ENCODE measurements around the gene RAB7A. TPM values are rescaled to one million over a fixed set of nuclear protein-coding genes. Genes with fewer than 3 reads are reported as not detected.

RAB7A gene
- total and polyA plus RNA-seq, 2 of the 8 experiments (the other 6 are each of a cell fraction or from before 2014, with no cell fraction given): 179 to 195 TPM

GRCh38 chr3:128775241-128775640, 49.3 kb downstream of the RAB7A start:
- peaks cover 0 to 8% (median 0%) of the 10 kb centered on the region in 4 experiments; a peak in 2 of 8 replicates for H3K36me3 ChIP-seq (ENCODE audit: control insufficient read depth in 2 of 4, insufficient read depth in 4 of 4, low read length in 3 of 4)
- H3K18ac ChIP-seq (ENCODE audit: extremely low read depth, low read length): no peak overlapping the region
- H2BK5ac ChIP-seq (ENCODE audit: low read depth, low read length): no peak overlapping the region
- 85% methylated on average over 3 of the region's 3 CpGs; no CpG with 5 or more reads in 1 of the 2 experiments for WGBS, 2 experiments (ENCODE audit: extremely low coverage in 1 of 2, insufficient coverage in 1 of 2, insufficient read length in 1 of 2, insufficient replicate concordance in 2 of 2, low coverage in 1 of 2, low lambda C conversion rate in 2 of 2, missing lambda C conversion rate in 1 of 2)
- H2AK5ac ChIP-seq (ENCODE audit: low read depth, low read length): no peak overlapping the region
- H4K5ac ChIP-seq (ENCODE audit: insufficient read length, low read depth, low read length): no peak overlapping the region
- H2BK120ac ChIP-seq (replicated peaks; ENCODE audit: low read depth, low read length): no peak overlapping the region
- H3K56ac ChIP-seq (replicated peaks; ENCODE audit: insufficient read length, low read depth, low read length): no peak overlapping the region
- no peak overlapping the region for H3K14ac ChIP-seq (ENCODE audit: insufficient read length)
- FAIRE-seq (no peak), DNase-seq (ENCODE audit: low read depth in 1 of 2, low spot score in 2 of 2) (no peak)
- TF ChIP-seq EGR1 (IDR thresholded peaks at IDR 0.05; ENCODE audit: borderline replicate concordance, low read depth, low read length) (no peak), TCF12 (IDR thresholded peaks at IDR 0.05; ENCODE audit: low read depth, low read length) (no peak), TBP (IDR thresholded peaks at IDR 0.05; ENCODE audit: low read depth, low read length) (no peak), SP1 (IDR thresholded peaks at IDR 0.05; ENCODE audit: low read depth, low read length) (no peak), SP4 (IDR thresholded peaks at IDR 0.05; ENCODE audit: low read length) (no peak), RFX5 (IDR thresholded peaks at IDR 0.05; ENCODE audit: borderline replicate concordance, low read depth, low read length) (no peak), RAD21 (IDR thresholded peaks at IDR 0.05 in 1 of 2, conservative IDR thresholded peaks at IDR 0.05 in 1 of 2; ENCODE audit: low read depth in 2 of 2, low read length in 2 of 2) (no peak), EZH2 (IDR thresholded peaks at IDR 0.05; ENCODE audit: low read depth, low read length, severe bottlenecking) (no peak), GTF2F1 (IDR thresholded peaks at IDR 0.05; ENCODE audit: borderline replicate concordance, low read depth, low read length) (no peak), CTBP2 (IDR thresholded peaks at IDR 0.05; ENCODE audit: borderline replicate concordance, insufficient read depth, insufficient read length, low read length) (no peak), JUND (IDR thresholded peaks at IDR 0.05; ENCODE audit: low read length) (no peak), NANOG (IDR thresholded peaks at IDR 0.05; ENCODE audit: insufficient read depth, low read depth, low read length, poor library complexity, severe bottlenecking) (no peak)
- TF ChIP-seq, protein P1, sequence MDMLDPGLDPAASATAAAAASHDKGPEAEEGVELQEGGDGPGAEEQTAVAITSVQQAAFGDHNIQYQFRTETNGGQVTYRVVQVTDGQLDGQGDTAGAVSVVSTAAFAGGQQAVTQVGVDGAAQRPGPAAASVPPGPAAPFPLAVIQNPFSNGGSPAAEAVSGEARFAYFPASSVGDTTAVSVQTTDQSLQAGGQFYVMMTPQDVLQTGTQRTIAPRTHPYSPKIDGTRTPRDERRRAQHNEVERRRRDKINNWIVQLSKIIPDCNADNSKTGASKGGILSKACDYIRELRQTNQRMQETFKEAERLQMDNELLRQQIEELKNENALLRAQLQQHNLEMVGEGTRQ (IDR thresholded peaks at IDR 0.05; ENCODE audit: low read length): no peak
- peaks cover 2 to 13% (median 5%) of the 10 kb centered on the region in 4 experiments; a peak in 5 of 7 replicates for H3K4me1 ChIP-seq (replicated peaks in 1 of 4; ENCODE audit: control insufficient read depth in 3 of 4, insufficient read depth in 4 of 4, low read length in 3 of 4)
- H3K27ac ChIP-seq (ENCODE audit: low read depth, low read length): no peak overlapping the region
- no peak overlapping the region for H3K23ac ChIP-seq (ENCODE audit: insufficient read length)
- peaks cover 3 to 84% of the 10 kb centered on the region in 2 experiments for H3K79me2 ChIP-seq (ENCODE audit: control insufficient read depth in 1 of 2, insufficient read depth in 2 of 2, low read length in 2 of 2)
- H2AFZ ChIP-seq (ENCODE audit: low read length): no peak overlapping the region
- no peak overlapping the region for H4K91ac ChIP-seq (replicated peaks; ENCODE audit: insufficient read length, low read length)
- H2BK15ac ChIP-seq (ENCODE audit: low read length): no peak overlapping the region
- POLR2A ChIA-PET (ENCODE audit: partially characterized antibody): no interaction called here
- no peaks in the 10 kb centered on the region for H3K23me2 ChIP-seq (ENCODE audit: low read depth, low read length)
- no peaks in the 10 kb centered on the region for H3K27me3 ChIP-seq (replicated peaks in 1 of 4; ENCODE audit: control insufficient read depth in 3 of 4, extremely low read depth in 1 of 4, insufficient read depth in 3 of 4, low read length in 3 of 4)
- no peak overlapping the region for H3K4me3 ChIP-seq (ENCODE audit: extremely low read depth in 1 of 4, insufficient read depth in 2 of 4, low read depth in 3 of 4, low read length in 4 of 4)
- H4K20me1 ChIP-seq (replicated peaks in 1 of 2; ENCODE audit: control insufficient read depth in 1 of 2, insufficient read depth in 2 of 2, low read length in 2 of 2): peaks cover 7 to 15% of the 10 kb centered on the region in 2 experiments
- H3K4me2 ChIP-seq (ENCODE audit: insufficient read depth in 1 of 2, low read depth in 2 of 2, low read length in 2 of 2): no peak overlapping the region
- H2BK12ac ChIP-seq (ENCODE audit: low read depth, low read length): no peak overlapping the region
- H2BK20ac ChIP-seq (ENCODE audit: low read length): no peak overlapping the region
- H3K79me1 ChIP-seq (ENCODE audit: low read depth, low read length): peaks cover 12% of the 10 kb centered on the region
- CTCF ChIA-PET (ENCODE audit: partially characterized antibody): no interaction called here
- no peak overlapping the region for H3K9ac ChIP-seq (replicated peaks in 1 of 4; ENCODE audit: extremely low read depth in 1 of 4, low read depth in 3 of 4, low read length in 3 of 4)
- H4K8ac ChIP-seq (ENCODE audit: extremely low read depth, insufficient read depth, low read length): no peak overlapping the region
- H3K9me3 ChIP-seq (ENCODE audit: insufficient read depth in 2 of 2, low read depth in 1 of 2, low read length in 1 of 2): peaks cover 0 to 7% of the 10 kb centered on the region in 2 experiments; a peak in 2 of 4 replicates
- no peak overlapping the region for H3K4ac ChIP-seq (replicated peaks; ENCODE audit: insufficient read length, low read depth, low read length)

All from H1 (cell line).